D341Med (cell line): ENCODE measurements around the gene SOX11.

Experiments used
- DNase-seq: peaks from one replicate; pipeline ENCODE4 v3.0.0; 2012; ENCODE audit warnings: low spot score

The SOX11 gene

DNA sequence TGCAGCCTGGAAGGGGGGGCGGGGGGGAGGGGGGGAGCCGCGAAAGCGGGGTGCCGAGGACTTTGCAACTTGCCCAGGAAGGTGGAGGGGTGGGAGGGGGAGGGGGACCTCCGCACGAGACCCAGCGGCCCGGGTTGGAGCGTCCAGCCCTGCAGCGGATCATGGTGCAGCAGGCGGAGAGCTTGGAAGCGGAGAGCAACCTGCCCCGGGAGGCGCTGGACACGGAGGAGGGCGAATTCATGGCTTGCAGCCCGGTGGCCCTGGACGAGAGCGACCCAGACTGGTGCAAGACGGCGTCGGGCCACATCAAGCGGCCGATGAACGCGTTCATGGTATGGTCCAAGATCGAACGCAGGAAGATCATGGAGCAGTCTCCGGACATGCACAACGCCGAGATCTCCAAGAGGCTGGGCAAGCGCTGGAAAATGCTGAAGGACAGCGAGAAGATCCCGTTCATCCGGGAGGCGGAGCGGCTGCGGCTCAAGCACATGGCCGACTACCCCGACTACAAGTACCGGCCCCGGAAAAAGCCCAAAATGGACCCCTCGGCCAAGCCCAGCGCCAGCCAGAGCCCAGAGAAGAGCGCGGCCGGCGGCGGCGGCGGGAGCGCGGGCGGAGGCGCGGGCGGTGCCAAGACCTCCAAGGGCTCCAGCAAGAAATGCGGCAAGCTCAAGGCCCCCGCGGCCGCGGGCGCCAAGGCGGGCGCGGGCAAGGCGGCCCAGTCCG is 540 bp downstream of the SOX11 start:
- peak; percentile 38 for DNase-seq

GRCh38 chr2:5693287-5694201 is 1.4 kb downstream of the SOX11 start:
- DNase-seq: peak; percentile 41

GRCh38 chr2:5694306-5694705 is 2.1 kb downstream of the SOX11 start:
- peak; percentile 43 for DNase-seq

DNA sequence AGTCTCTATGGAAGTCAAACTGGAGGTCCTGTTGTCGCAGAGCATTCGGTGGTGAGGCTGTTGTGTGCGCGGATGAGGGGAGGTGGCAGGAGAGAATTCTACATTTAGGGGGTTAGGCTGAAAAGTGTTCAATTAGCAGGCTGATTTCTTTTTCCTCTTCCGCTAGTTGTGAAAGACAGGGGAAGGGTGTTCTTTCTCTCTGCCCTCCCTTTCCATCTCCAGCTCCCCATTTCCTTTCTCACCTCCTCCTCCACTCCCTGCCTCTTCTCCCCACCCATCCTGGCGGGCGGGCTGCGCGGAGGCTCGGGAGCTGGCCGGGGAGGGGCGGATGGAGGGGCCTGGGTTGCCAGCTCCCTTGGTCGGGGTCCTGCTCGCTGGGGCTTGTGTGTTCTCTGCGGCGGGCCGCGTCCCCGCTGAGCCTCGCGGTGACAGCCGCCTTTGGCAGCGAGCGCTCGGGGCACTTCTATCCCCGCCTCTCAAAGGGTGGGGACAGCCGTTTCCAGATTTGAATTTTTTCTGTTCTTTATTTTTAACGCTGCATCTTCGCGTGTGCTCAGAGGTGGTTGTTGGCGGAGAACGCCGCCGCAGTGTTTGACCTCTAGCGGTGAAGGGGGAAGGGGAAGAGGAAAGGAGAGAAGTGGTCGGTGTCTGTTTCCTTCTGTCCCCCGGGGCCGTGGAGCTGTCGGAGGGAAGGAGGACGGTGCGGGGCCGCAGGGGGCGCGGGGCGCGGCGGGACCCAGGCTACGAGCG is 3.6 kb downstream of the SOX11 start:
- DNase-seq: peak; percentile 33

GRCh38 chr2:5696404-5696944 is 4.3 kb downstream of the SOX11 start:
- DNase-seq: peak; percentile 54

DNA sequence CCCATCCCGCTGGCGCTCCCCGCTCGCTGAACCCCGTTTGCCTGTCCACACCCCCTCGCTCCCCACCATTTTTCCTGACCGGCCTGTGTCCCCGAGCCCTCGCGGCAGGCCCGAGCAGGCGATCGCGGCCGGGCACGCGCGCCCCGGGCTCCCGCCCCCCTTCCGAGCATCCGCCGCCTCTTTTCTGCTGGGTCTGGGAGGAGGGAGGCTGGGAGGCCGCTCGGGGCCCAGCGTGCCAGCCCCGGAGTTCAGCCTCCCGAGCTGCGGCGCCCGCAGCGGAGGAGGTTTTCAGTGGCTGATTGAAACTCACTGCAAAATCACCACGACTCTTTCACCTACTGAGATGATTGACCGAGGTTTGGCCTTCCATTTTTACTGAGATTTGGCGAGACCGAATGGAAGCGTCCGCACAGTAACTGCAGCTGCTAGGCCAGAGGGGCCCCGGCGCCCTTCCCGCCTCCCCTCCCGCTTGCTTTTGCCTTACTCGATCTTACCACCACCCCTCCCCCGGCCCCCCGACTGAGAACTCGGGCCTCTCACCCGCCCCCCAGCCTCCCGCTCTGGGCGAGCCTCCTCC is 4.8 kb downstream of the SOX11 start:
- peak; percentile 74 for DNase-seq

DNA sequence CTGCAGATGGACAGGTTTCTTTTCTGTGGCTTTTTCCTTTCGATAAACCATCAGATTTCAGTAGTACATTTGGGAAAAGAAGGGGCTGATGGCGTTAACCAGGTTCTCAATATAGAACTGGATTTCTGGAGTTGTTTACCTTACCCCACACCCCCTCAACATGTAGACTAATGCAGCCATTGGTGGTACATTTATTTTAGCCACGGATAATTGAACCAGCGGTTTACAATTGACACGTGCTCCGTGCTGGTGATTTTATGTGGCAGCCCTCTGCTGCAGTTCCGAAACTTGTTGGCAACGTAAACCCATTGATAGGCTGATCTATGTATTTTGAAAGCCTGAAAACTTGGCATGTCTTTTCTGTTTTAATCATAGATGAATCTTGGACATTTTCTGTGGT is 5.4 kb downstream of the SOX11 start:
- DNase-seq: no peak

DNA sequence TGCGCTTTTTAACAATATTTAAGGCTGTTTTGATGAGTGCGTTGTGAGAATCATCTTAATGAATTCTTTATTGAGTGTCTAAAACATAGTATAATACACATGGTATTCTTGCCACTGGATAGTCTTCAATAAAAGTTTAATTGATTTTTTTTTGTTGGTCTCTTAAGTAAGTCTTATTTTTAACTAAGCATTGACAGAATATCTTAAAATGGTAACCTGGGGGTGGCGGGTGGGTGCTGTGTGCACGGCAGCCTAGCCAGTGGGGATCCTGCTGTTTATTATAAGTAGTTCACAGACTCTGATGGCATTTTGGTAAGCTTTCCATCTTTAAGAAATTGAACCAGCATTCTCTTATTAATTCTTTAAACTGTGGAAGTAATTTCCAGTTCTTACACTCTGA is 6.0 kb downstream of the SOX11 start:
- no peak for DNase-seq

- DNase-seq: no peak
These were observed 7.8 kb downstream of the SOX11 start for GRCh38 chr2:5699963-5700362.

- DNase-seq: no peak
These were observed 8.4 kb downstream of the SOX11 start for GRCh38 chr2:5700551-5700950.

GRCh38 chr2:5701266-5701665 is 9.1 kb downstream of the SOX11 start:
- DNase-seq: no peak

- no peak for DNase-seq
These were observed 11.0 kb downstream of the SOX11 start for GRCh38 chr2:5703166-5703565.

- no peak for DNase-seq
These were observed 13.3 kb downstream of the SOX11 start for GRCh38 chr2:5705490-5705889.

DNA sequence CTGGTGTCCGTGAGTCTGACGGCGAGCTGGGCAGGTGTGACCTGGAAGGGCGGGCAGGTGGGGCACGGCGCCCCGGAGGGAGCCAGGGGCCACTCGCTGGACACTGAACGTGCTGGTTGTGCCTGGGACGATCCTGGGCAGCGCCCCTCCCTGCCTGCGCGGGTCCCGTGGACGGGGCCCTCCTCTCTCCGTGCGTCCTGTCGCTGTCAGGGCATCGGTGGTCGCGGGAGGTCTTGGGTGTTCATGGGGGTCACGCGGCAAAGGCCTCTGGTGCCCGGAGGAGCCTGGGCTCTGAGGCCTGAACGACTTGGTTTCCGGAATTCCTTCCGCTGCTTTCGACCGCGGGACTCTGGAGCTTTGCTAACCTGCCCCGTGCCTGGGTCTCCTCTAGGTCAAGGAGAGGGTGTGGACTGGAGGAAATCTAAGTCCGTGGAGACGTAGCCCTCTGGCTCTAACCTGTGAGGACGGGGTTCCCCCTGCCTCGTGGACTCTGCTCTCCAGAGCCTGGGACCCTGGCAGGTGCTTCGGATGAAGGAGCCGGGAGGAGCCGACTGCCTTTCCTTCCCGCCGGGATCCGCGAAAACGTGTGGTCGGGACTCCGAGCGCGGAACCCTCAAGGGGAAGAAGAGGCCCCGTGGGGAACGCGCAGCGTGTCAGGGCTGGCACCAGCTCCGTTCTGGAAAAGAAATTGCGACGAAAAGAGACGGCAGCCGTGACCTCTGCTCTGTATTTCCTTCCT is 14.7 kb downstream of the SOX11 start:
- DNase-seq: no peak

DNA sequence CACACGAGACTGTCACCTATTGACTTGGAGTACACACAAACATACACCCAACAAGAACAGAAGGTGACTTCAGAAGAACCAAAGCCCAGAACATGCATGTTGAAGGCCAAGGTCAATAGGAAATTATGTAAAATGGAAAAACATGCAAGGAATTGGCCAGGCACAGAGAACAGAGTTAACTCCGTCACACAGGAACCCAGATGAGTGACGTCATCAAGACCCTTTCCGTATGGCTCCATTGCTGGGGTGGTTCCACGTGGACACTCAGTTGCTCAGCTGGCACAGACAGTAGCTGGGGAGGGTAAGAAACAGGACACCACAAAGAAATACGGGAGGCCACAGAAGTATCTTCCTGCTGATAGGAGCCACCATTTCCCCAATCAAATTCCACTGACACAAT is 18.4 kb downstream of the SOX11 start:
- DNase-seq: no peak

- no peak for DNase-seq
These were observed 20.9 kb downstream of the SOX11 start for GRCh38 chr2:5713101-5713500.

GRCh38 chr2:5719629-5720334 is 27.6 kb downstream of the SOX11 start:
- no peak for DNase-seq

DNA sequence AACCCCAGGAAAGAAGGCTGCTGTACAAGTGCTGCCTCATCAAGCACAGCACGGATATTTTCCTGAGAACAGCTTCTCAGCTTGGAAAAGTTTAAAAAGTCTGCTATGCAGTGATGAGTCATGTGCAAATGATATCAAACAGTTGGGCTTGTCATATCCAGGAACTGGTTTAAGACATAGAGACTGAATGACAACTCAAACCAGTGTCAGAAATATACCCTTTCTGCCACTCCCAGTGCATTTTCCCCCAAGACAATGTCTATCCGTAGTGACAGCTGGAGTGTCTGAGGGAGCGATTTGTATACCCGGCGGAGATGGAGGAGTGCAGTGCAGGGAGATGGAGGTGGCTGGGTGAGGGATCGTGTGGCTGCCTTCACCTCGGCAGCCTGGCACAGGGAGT is 28.2 kb downstream of the SOX11 start:
- no peak for DNase-seq

DNA sequence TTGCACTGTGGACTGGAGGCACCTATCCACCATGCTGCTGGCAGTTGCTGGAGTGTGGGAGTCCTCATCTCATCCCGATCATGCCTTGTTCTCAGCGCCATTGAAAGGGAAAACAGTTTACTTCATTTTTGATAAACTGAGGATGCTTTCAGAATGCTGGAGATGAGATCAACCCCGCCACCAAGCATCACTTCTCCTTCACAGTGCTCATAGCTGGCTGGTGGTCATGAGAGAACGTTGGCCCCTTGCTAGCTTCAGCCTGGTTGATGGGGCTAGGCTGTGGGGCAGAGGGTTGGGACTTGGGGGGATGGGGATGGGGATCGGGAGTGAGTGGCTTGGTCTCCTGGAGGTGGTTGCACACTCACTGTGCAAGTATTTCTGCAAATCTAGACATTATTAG is 30.1 kb downstream of the SOX11 start:
- no peak for DNase-seq
